Liver (tissue), 9 donors: ENCODE results near the gene LSR. TPM values are rescaled to one million over a fixed set of nuclear protein-coding genes. Genes with fewer than 3 reads are reported as not detected.

Experiments
- DNase-seq: peaks from one replicate; pipeline ENCODE4 v3.0.0-alpha.2; 2017; ENCODE audit warnings: low spot score
- H3K27ac ChIP-seq, 2 donors: one replicate each; pipeline ENCODE4 v1.7.0; 2013; ENCODE audit warnings: inconsistent platforms in 2 of 2, low read length in 2 of 2, control low read depth in 1 of 2, low read depth in 1 of 2, mild to moderate bottlenecking in 1 of 2
- H3K27me3 ChIP-seq, 4 donors: one replicate each; pipeline versions ENCODE4 v1.6.1 to v1.7.0; 2013; ENCODE audit warnings: low read length in 3 of 4, inconsistent platforms in 1 of 4, mild to moderate bottlenecking in 1 of 4, moderate library complexity in 1 of 4; ENCODE audit not compliant: control insufficient read depth in 4 of 4, insufficient read depth in 4 of 4
- H3K36me3 ChIP-seq, 4 donors: one replicate each; pipeline versions ENCODE4 v1.6.1 to v1.7.0; 2013; ENCODE audit warnings: low read length in 3 of 4, mild to moderate bottlenecking in 3 of 4, low read depth in 1 of 4, moderate library complexity in 1 of 4; ENCODE audit not compliant: control insufficient read depth in 4 of 4, insufficient read depth in 3 of 4
- H3K4me1 ChIP-seq, 4 donors: one replicate each; pipeline versions ENCODE4 v1.6.1 to v1.7.0; 2013; ENCODE audit warnings: low read length in 3 of 4, mild to moderate bottlenecking in 3 of 4, moderate library complexity in 1 of 4; ENCODE audit not compliant: control insufficient read depth in 4 of 4, insufficient read depth in 4 of 4
- H3K4me3 ChIP-seq, 3 donors: one replicate each; pipeline versions ENCODE4 v1.6.1 to v1.7.0; 2013; ENCODE audit warnings: low read length in 3 of 3, control low read depth in 1 of 3, low read depth in 1 of 3, mild to moderate bottlenecking in 1 of 3
- H3K9ac ChIP-seq, 2 donors: one replicate each; pipeline ENCODE4 v1.7.0; 2013; ENCODE audit warnings: low read length in 2 of 2, mild to moderate bottlenecking in 2 of 2, moderate library complexity in 2 of 2, control low read depth in 1 of 2, low read depth in 1 of 2
- H3K9me3 ChIP-seq, 4 donors: one replicate each; pipeline versions ENCODE4 v1.6.1 to v1.7.0; 2013; ENCODE audit warnings: low read length in 3 of 4; ENCODE audit not compliant: control insufficient read depth in 4 of 4
- EGR1 ChIP-seq, 2 donors: IDR thresholded peaks; 2 replicates each; pipeline ENCODE4 v1.6.1; 2016 to 2018; ENCODE audit warnings: antibody characterized with exemption in 2 of 2, low read depth in 2 of 2
- FOXA1 ChIP-seq: IDR thresholded peaks from 2 replicates; pipeline ENCODE4 v1.6.1; 2016; ENCODE audit warnings: antibody characterized with exemption
- FOXA2 ChIP-seq: IDR thresholded peaks from 2 replicates; pipeline ENCODE4 v1.6.1; 2016; ENCODE audit warnings: antibody characterized with exemption
- GABPA ChIP-seq, 2 donors: IDR thresholded peaks in 1 of 2; conservative IDR thresholded peaks in 1 of 2; 2 replicates each; pipeline ENCODE4 v1.6.1; 2016; ENCODE audit warnings: antibody characterized with exemption in 2 of 2, mild to moderate bottlenecking in 1 of 2, moderate library complexity in 1 of 2
- HNF4A ChIP-seq, 2 donors: conservative IDR thresholded peaks; 2 replicates each; pipeline ENCODE4 v1.6.1; 2016; ENCODE audit warnings: antibody characterized with exemption in 2 of 2, mild to moderate bottlenecking in 2 of 2
- HNF4G ChIP-seq: IDR thresholded peaks from 2 replicates; pipeline ENCODE4 v1.6.1; 2016; ENCODE audit warnings: antibody characterized with exemption
- JUND ChIP-seq, 2 donors: IDR thresholded peaks; 2 replicates each; pipeline ENCODE4 v1.6.1; 2016; ENCODE audit warnings: antibody characterized with exemption in 2 of 2
- NR2F2 ChIP-seq: IDR thresholded peaks from 2 replicates; pipeline ENCODE4 v1.6.1; 2016; ENCODE audit warnings: antibody characterized with exemption
- RAD21 ChIP-seq, 2 donors: IDR thresholded peaks; 2 replicates each; pipeline ENCODE4 v1.6.1; 2016; ENCODE audit warnings: antibody characterized with exemption in 2 of 2, mild to moderate bottlenecking in 2 of 2
- REST ChIP-seq: IDR thresholded peaks from 2 replicates; pipeline ENCODE4 v1.6.1; 2016; ENCODE audit warnings: antibody characterized with exemption, mild to moderate bottlenecking
- RXRA ChIP-seq, 2 donors: IDR thresholded peaks; 2 replicates each; pipeline ENCODE4 v1.6.1; 2017 to 2018; ENCODE audit warnings: antibody characterized with exemption in 2 of 2, mild to moderate bottlenecking in 1 of 2
- SP1 ChIP-seq: IDR thresholded peaks from 2 replicates; pipeline ENCODE4 v1.6.1; 2018; ENCODE audit warnings: antibody characterized with exemption, mild to moderate bottlenecking
- TAF1 ChIP-seq: conservative IDR thresholded peaks from 2 replicates; pipeline ENCODE4 v1.6.1; 2016; ENCODE audit warnings: antibody characterized with exemption, mild to moderate bottlenecking
- YY1 ChIP-seq: IDR thresholded peaks from 2 replicates; pipeline ENCODE4 v1.6.1; 2016; ENCODE audit warnings: antibody characterized with exemption, mild to moderate bottlenecking
- ZBTB33 ChIP-seq: IDR thresholded peaks from 2 replicates; pipeline ENCODE4 v1.6.1; 2016; ENCODE audit warnings: antibody characterized with exemption
- WGBS: extraction: QIAGEN DNeasy Blood & Tissue Kit; methylation state at CpG from one replicate; pipeline ENCODE4 v1.1.7; 2013; 5-methylcytosine and 5-hydroxymethylcytosine counted together
- polyA plus RNA-seq, 2 donors: library from polyadenylated mRNA; stranded (reverse) in 1 of 2; unstranded in 1 of 2; fragments of 200-250 nt in 1 of 2; fragments of >200 nt in 1 of 2; fragmentation: Nextera tagmentation in 1 of 2; extraction: Ambion mirVana in 1 of 2; gene quantifications; one replicate each; pipeline versions ENCODE4 v1.2.1 to v1.2.3, GENCODE V29; 2013 to 2015
- total RNA-seq, 2 donors: library from RNA; depleted of rRNA; stranded (reverse); fragments of >200 nt; gene quantifications; one replicate each; pipeline ENCODE4 v1.2.3, GENCODE V29; 2014
- TF ChIP-seq, protein P1 (sequence below): IDR thresholded peaks from 2 replicates; pipeline ENCODE4 v1.6.1; 2016; ENCODE audit warnings: antibody characterized with exemption
- TF ChIP-seq, protein P2 (sequence below): fragments of 150-350 bp; IDR thresholded peaks from 2 replicates; pipeline ENCODE4 v1.5.1; 2017; ENCODE audit warnings: improper control_type of control experiment, low read depth, low read length; ENCODE audit not compliant: missing input control
- TF ChIP-seq, protein P3 (sequence below): IDR thresholded peaks from 2 replicates; pipeline ENCODE4 v1.6.1; 2016; ENCODE audit warnings: antibody characterized with exemption
- donor health status: healthy.
- donor health status: healthy.
- donor health status: healthy.
- donor health status: healthy.
- donor health status: healthy.

The LSR gene
- total and polyA plus RNA-seq, 4 donors: 33.7 to 150 (median 48.0) TPM

GRCh38 chr19:35267818-35268535 lies 19.2 kb downstream of the LSR start:
- peak overlapping the region; percentile 87 for H3K9ac ChIP-seq
- H3K27me3 ChIP-seq: no peaks in the 10 kb centered on the region
- no peak for TF ChIP-seq REST
- TF ChIP-seq HNF4A (conservative IDR thresholded peaks at IDR 0.05): no peak
- TF ChIP-seq, protein P1, sequence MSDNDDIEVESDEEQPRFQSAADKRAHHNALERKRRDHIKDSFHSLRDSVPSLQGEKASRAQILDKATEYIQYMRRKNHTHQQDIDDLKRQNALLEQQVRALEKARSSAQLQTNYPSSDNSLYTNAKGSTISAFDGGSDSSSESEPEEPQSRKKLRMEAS: no peak
- TF ChIP-seq FOXA2: no peak
- TF ChIP-seq EGR1 (IDR thresholded peaks at IDR 0.05; ENCODE audit: low read depth in 2 of 2): no peak
- no peak for TF ChIP-seq HNF4G
- TF ChIP-seq TAF1: no peak
- no peak for TF ChIP-seq ZBTB33
- no peak for TF ChIP-seq SP1
- no peak for TF ChIP-seq GABPA (IDR thresholded peaks at IDR 0.05 in 1 of 2, conservative IDR thresholded peaks at IDR 0.05 in 1 of 2)
- no peak for TF ChIP-seq YY1
- TF ChIP-seq, protein P2, sequence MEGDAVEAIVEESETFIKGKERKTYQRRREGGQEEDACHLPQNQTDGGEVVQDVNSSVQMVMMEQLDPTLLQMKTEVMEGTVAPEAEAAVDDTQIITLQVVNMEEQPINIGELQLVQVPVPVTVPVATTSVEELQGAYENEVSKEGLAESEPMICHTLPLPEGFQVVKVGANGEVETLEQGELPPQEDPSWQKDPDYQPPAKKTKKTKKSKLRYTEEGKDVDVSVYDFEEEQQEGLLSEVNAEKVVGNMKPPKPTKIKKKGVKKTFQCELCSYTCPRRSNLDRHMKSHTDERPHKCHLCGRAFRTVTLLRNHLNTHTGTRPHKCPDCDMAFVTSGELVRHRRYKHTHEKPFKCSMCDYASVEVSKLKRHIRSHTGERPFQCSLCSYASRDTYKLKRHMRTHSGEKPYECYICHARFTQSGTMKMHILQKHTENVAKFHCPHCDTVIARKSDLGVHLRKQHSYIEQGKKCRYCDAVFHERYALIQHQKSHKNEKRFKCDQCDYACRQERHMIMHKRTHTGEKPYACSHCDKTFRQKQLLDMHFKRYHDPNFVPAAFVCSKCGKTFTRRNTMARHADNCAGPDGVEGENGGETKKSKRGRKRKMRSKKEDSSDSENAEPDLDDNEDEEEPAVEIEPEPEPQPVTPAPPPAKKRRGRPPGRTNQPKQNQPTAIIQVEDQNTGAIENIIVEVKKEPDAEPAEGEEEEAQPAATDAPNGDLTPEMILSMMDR: no peak
- TF ChIP-seq FOXA1: no peak
- TF ChIP-seq NR2F2: no peak
- TF ChIP-seq RAD21 (IDR thresholded peaks at IDR 0.05): no peak
- TF ChIP-seq, protein P3, sequence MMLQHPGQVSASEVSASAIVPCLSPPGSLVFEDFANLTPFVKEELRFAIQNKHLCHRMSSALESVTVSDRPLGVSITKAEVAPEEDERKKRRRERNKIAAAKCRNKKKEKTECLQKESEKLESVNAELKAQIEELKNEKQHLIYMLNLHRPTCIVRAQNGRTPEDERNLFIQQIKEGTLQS: no peak
- TF ChIP-seq RXRA (IDR thresholded peaks at IDR 0.05): no peak
- TF ChIP-seq JUND (IDR thresholded peaks at IDR 0.05): no peak
- under 1% methylated on average over 100 of the region's 100 CpGs for WGBS
- peak overlapping the region; percentile 63 to 89 (median 83) for H3K4me3 ChIP-seq
- H3K4me1 ChIP-seq: peaks cover 23 to 61% (median 43%) of the 10 kb centered on the region in 4 donors
- DNase-seq: peak; percentile 79
- no peaks in the 10 kb centered on the region for H3K9me3 ChIP-seq
- H3K36me3 ChIP-seq: peaks cover 0 to 8% (median 4%) of the 10 kb centered on the region in 4 donors
- peak overlapping the region; percentile 79 to 95 for H3K27ac ChIP-seq
